K562 treated with DMSO at 1 percent for 24 hours (cell line): Measurements from ENCODE around the gene PSMB4. TPM values are rescaled to one million over a fixed set of nuclear protein-coding genes. Genes with fewer than 3 reads are reported as not detected.

Experiments used
- total RNA-seq: library from RNA; unstranded; fragments of 300-600 nt; gene quantifications from 2 replicates; pipeline ENCODE4 v1.2.3, GENCODE V29; 2022; ENCODE audit warnings: low read depth; ENCODE audit not compliant: insufficient read depth

Gene PSMB4
- 494 and 537 TPM in 2 replicates for total RNA-seq

DNA sequence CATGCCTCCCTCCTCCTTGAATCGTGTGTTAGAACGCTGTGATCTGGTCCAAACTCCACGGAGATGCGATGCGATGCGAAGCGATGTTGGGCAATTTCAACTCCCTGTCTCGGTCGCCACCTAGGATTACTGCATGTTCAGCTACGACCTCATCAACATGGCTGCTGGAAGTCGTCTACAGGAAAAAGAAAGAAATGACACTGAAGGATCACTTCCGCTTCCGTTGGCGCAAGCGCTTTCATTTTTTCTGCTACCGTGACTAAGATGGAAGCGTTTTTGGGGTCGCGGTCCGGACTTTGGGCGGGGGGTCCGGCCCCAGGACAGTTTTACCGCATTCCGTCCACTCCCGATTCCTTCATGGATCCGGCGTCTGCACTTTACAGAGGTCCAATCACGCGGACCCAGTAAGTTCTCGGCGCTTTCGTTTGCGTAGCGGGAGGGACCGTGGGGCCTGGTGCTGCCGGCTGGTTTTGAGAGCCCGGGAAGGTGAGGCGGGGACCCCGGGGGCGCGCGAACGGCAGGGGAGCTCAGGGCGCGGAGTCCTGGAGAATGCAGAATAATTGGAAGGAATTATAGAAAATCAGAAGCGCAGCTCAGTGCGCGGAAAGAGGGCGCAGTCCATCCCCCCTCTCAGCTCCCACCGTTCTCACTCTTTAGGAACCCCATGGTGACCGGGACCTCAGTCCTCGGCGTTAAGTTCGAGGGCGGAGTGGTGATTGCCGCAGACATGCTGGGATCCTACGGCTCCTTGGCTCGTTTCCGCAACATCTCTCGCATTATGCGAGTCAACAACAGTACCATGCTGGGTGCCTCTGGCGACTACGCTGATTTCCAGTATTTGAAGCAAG lies at the start of gene PSMB4:
Gene PSMB4 (plus strand): TSS at position 250 of the 848 bp plus-strand sequence. CDS start 15 bp downstream, at position 265.

GRCh38 chr1:151372058-151372934 lies 27.1 kb upstream of the PSMB4 start, which contains the start of gene SELENBP1:
SELENBP1 (minus strand) TSS chr1:151372705; CDS start chr1:151372641, 64 bp downstream.

Other genes starting within 250 kb of the PSMB4 start
- gene TNFAIP8L2, start 242.9 kb upstream of the PSMB4 start, total RNA-seq: 0.79 and 2.2 TPM in 2 replicates
- 5.2 and 5.8 TPM in 2 replicates for gene LYSMD1, start 233.7 kb upstream of the PSMB4 start, total RNA-seq
- gene SCNM1, start 233.4 kb upstream of the PSMB4 start, total RNA-seq: 41.3 and 42.0 TPM in 2 replicates
- 0.38 TPM in 1 of 2 replicates, not detected in the other for gene TMOD4, start 223.6 kb upstream of the PSMB4 start, total RNA-seq
- gene VPS72, start 209.4 kb upstream of the PSMB4 start, total RNA-seq: 74.3 and 81.7 TPM in 2 replicates
- gene PIP5K1A, start 201.0 kb upstream of the PSMB4 start, total RNA-seq: 17.7 and 19.0 TPM in 2 replicates
- gene PSMD4, start 144.8 kb upstream of the PSMB4 start, total RNA-seq: 331 and 341 TPM in 2 replicates
- 40.9 and 43.8 TPM in 2 replicates for gene ZNF687, start 117.3 kb upstream of the PSMB4 start, total RNA-seq
- gene PI4KB, start 72.2 kb upstream of the PSMB4 start, total RNA-seq: 58.2 and 61.3 TPM in 2 replicates
- 20.3 and 25.1 TPM in 2 replicates for gene RFX5, start 52.3 kb upstream of the PSMB4 start, total RNA-seq
- 52.9 TPM in 2 replicates for gene SELENBP1, start 26.9 kb upstream of the PSMB4 start, total RNA-seq
- gene POGZ, start 59.9 kb downstream of the PSMB4 start, total RNA-seq: 22.3 and 28.9 TPM in 2 replicates
- 0.36 and 0.44 TPM in 2 replicates for gene CGN, start 111.8 kb downstream of the PSMB4 start, total RNA-seq
- gene TUFT1, start 140.7 kb downstream of the PSMB4 start, total RNA-seq: 9.8 and 10.0 TPM in 2 replicates
- 5.2 and 6.2 TPM in 2 replicates for gene SNX27, start 212.5 kb downstream of the PSMB4 start, total RNA-seq